HG03354 (cell line): ENCODE data around the gene AMOT.
A peak's percentile ranks its signal among the peaks of the same experiment; 100 is the strongest.
"Not testable (repeated sequence)": the region's sequence is repeated elsewhere in the genome, so short reads cannot be mapped to it uniquely, and the experiment has no call there.

Experiments
- ATAC-seq: cut with Tn5 transposase; IDR thresholded peaks from one replicate; pipeline ENCODE4 v1.9.1; 2021; ENCODE audit warnings: mild to moderate bottlenecking; ENCODE audit not compliant: unreplicated experiment, poor library complexity, severe bottlenecking

The AMOT gene, protein sequence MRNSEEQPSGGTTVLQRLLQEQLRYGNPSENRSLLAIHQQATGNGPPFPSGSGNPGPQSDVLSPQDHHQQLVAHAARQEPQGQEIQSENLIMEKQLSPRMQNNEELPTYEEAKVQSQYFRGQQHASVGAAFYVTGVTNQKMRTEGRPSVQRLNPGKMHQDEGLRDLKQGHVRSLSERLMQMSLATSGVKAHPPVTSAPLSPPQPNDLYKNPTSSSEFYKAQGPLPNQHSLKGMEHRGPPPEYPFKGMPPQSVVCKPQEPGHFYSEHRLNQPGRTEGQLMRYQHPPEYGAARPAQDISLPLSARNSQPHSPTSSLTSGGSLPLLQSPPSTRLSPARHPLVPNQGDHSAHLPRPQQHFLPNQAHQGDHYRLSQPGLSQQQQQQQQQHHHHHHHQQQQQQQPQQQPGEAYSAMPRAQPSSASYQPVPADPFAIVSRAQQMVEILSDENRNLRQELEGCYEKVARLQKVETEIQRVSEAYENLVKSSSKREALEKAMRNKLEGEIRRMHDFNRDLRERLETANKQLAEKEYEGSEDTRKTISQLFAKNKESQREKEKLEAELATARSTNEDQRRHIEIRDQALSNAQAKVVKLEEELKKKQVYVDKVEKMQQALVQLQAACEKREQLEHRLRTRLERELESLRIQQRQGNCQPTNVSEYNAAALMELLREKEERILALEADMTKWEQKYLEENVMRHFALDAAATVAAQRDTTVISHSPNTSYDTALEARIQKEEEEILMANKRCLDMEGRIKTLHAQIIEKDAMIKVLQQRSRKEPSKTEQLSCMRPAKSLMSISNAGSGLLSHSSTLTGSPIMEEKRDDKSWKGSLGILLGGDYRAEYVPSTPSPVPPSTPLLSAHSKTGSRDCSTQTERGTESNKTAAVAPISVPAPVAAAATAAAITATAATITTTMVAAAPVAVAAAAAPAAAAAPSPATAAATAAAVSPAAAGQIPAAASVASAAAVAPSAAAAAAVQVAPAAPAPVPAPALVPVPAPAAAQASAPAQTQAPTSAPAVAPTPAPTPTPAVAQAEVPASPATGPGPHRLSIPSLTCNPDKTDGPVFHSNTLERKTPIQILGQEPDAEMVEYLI

DNA sequence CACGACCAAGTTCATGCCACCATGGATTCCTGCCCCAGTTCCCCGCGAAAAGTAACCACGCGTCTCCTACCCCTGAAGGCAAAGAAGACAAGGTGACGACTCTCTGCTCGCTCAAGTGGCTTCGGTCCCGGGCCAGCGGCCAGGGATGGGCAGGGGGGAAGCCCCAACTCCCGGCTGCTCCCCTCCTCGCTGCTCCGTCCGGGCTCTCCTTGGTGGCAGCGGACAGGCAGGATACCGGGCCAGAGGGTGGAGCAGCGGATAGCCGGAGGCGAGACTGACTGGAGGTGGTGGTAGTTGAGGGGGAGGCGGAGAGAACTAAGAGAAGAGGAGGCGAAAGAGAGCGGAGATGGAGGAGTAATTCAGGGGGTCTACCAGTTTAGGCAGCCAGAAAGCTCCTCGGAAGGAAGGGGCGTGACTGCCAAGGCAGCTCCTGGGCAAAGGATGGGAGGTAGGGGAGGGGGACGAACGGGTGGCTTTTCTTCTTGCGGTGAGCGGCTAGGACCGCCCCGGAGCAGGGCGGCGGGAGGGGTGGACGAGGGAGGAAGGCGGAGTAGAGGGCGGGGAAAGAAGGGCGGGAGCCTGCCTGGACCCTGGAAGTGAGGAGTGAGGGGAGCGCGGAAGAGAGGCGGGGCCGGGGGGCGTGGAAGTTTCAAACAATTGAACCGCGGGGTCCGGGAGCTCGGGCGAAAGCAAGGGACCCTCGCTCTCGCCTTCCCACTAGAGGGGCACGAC lies at the start of gene AMOT:
AMOT (minus strand) TSS at position 450 of the 732 bp plus-strand sequence. CDS start 17,705 bp downstream, outside the sequence.
- ATAC-seq: peak; percentile 66

DNA sequence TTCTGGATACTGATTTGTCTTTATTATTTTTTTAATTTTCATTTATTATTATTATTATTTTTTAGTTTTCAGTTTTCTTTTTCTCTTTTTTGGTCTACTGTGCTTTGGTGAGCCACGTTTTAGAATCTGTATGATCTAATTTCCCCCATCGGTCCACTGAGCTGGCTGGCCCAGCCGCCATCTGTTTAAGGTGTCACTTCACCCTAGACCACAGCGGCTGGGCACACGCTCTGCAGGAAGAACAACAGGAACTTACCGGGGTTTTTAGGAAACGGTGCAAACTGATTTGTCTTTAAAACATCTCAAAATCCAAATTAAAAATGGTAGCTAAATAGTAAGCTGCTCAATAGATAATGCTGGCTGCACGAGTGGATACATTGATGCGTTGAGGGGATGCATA lies 48.8 kb upstream of the AMOT start:
- ATAC-seq: peak; percentile 54

DNA sequence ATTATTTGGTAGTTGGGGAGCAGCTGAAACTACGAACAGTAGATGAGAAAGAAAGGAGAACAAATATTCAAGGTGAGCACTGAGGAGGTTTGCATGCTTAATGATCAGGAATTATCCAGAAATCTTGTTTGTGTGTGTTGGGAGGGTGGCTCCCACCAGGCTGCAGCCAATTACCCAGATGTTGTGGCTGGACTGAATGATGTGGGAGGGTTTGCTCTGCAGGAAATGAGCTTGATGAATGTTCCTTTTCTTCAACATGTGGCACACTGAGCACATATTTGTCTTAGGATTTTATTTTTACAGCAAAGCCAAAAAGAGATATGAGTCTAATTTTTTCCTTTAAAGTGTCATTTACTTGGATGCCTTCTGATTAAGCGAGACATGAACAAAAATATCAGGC lies 48.3 kb upstream of the AMOT start:
- ATAC-seq: no peak

DNA sequence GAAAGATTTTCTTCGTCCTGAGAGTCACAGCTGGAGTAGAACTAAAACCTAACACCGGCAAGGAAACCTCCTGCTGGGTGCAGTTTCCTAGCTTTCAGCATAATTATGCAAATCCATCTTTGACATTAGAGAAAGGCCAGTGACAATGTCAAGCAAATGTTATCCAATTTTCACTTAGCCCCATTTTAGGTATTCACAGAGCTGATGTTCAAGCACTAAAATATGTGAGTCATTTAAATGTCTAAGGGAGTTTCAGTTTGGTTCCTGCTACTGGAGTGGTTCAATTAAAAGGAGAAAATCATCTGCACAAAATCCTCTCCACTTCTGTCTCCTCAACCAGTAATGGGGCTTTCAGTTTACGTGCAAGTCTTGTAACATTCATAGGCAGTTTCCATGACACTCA lies 37.1 kb upstream of the AMOT start:
- ATAC-seq: no peak

DNA sequence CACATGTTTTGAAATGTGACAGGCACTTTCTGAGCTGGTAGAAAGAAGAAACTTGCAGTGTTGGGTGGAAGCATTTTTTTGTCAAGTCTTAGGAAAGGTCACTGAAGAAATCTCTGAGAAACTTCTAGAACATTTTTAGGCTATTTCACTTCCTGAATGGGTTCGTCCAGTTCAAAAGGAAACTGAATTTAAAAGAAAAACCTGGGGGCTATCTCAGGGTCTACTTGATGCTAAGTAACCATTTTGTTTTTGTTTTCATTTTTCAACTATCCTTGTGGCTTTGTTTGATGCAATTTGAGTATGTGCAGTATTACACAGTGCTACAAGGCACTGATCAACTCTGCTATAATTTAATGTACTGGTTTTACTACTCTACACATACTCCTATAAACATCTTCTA lies 34.0 kb upstream of the AMOT start:
- peak; percentile 63 for ATAC-seq

DNA sequence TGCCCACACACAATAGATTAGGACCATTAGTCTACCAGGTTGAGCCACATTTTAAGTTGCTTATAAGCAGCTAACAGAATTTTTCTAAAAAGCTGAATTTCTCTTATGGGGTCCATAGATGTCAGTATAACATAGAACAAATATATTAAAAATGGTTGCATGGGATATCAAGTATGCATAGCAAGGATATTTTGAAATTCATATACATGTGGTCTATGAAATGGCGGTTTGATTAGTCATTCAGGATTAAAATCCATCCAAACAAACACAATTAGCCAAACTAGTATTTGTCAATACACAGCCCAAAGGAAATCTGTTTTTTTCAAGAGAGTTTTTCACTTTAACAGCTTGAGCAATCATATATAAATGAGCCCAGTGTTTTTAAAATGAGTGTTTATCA lies 33.5 kb upstream of the AMOT start:
- ATAC-seq: peak; percentile 43

DNA sequence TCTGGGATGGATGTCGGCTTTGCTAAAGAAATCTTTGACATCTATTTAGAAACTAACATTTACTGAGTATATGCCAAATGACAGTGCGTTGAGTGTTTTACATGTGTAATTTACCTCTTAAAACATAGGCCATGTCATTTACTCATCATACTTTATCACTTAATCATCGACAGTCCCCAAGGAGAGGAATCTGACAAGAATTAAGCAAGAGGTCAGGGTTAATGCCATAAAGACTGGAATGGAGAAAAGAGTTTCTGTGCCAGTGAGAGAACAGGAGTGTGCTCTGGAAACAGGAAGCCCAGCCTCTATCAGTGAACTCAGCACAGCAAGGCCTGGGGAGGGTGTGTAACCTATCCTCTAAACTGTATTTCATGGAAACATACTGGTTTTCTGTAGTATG lies 28.0 kb upstream of the AMOT start:
- ATAC-seq: no peak

DNA sequence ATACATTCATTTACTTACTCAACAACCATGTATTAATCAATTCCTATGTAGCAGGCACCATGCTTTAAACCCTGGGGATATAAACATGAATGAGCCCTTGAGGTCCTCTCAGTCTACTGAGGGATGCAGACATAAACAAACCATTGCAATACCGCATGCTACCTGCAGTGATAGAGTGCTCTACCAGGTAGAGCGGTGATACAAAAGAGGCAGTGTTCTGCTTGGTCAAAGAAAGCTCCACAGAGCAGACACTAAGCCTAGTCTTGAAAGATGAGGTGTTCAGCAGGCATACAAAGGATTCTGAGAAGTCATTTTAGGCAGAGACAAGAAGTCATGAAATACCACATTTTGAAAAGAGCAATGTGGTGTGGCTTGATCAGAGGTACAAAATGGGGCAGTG lies 26.9 kb upstream of the AMOT start:
- peak; percentile 93 for ATAC-seq

DNA sequence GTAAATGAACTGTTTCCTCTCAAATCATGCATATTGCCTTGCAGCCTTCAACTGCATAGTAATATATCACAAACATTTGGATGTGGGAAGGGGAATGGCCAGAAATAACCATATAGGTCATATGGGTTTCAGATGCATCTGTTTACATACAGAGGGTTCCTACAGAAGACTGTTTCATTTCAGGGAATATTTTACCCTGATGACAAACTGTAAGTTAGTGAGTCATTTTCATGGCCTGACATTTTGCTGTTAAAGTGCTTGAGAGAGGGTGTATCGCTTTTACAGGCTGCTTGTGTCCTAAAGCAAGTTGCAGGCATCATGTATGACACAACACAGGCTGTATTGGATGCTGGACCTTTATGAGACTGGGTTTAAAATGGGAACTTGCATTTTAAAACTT lies 25.5 kb upstream of the AMOT start:
- no peak for ATAC-seq

DNA sequence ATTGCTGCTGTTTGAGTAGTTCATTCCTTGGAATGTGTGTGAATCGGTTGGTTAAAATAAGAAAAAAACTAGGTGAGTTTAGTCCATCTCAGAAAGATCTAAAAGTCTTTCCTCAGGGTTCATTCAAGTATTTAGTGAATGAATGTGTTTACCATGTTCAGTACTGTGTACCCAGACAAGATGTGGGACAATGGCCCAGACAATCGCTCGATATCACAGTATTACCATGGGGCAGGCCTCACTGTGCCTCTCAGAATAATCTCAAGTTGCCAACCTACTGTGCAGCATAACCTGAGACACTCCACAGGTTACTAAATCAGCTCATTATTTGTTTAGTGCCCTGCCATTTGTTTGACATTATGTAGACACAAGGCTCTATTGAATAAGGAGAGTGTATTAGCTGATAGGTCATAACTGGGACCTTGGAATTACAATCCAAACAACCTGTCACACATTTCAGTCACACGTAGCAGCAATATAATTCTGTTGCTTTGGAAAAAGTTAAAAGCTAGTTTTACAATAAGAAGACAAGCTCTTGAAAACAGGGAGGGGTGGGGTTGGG lies 24.9 kb upstream of the AMOT start:
- ATAC-seq: no peak

DNA sequence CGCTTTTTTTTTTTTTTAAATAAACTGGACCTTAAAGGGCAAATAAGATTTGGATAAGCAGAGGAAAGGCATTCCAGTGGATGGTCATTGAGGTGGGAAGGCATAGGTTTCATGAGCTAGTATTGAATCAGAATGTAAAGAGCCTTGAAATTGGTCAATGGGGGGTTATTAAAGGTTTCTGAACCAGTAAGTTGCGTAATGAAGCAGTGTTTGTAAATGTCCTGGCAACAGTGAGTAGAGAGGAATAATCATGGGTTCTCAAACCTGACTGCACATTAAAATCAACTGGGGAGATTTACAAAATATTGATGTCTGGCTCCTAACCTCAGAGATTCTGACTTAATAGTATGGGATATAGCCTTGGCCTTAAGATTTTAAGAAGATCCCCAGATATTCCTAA lies 23.2 kb upstream of the AMOT start:
- ATAC-seq: no peak

DNA sequence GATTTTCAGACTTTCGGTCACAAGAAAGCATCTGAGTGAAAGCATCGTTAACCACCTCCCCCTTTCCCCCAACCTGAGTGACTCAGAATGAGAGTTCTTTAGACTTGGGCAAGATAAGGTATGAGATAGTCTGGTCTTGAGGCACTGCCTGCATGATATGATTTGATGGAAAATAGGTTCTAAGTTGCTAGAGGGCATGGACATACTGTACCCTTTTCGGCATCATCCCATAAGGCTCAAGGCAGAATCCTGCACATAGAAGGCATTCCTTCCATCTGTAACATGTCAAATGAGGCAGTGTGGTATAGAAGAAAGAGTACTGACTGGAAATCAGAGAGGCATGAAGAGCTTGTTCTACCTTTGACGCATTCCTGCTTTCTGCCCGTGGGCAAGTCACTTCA lies 16.8 kb upstream of the AMOT start:
- ATAC-seq: no peak

DNA sequence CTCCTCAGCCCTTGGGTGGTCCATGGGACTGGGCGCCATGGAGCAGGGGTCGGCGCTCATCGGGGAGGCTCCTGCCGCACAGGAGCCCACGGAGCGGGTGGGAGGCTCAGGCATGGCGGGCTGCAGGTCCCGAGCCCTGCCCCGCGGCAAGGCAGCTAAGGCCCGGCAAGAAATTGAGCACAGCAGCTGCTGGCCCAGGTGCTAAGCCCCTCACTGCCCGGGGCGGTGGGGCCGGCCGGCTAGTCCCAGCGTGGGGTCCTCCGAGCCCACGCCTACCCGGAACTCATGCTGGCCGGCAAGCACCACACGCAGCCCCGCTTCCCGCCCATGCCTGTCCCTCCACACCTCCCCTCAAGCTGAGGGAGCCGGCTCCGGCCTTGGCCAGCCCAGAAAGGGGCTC lies 14.3 kb upstream of the AMOT start:
- ATAC-seq: not testable (repeated sequence)

DNA sequence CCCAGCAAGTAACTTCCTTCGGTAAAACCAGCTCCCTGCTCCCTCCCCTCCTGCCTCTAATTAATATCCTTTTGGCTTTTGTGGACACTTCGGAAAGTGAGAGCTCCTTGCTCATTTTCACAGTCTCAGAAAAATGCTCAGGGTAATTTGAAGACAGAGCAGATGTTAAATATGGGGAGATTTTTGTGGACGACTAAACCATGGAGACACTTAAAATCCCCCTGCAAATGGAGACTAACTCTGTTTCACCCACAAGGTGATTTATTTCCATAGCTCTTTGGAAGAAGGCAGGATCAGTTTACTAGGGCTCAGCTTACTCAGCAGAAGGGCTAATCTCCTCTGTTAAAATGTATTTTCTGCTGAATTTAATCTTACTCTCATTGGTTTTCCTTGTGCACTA lies 12.2 kb upstream of the AMOT start:
- ATAC-seq: no peak

DNA sequence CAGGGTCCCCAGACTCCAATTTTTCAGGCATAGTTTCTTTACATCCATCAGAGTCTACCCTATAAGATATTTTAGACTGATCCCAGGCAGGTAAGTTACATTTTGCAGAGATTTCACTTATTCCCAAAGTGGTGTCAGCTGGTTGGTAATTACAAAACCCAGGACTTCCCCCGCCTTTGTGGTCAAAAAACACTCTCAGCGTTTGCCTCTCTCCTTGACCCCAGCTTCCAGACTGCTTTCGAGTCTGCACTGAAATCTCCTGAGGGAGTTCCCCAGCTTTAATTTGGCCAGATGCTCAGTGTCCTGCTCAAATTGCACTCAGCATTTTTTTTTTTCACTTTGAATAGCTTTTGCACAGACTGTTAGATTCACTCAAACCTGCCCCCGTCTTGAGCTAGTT lies 11.2 kb upstream of the AMOT start:
- peak; percentile 60 for ATAC-seq

DNA sequence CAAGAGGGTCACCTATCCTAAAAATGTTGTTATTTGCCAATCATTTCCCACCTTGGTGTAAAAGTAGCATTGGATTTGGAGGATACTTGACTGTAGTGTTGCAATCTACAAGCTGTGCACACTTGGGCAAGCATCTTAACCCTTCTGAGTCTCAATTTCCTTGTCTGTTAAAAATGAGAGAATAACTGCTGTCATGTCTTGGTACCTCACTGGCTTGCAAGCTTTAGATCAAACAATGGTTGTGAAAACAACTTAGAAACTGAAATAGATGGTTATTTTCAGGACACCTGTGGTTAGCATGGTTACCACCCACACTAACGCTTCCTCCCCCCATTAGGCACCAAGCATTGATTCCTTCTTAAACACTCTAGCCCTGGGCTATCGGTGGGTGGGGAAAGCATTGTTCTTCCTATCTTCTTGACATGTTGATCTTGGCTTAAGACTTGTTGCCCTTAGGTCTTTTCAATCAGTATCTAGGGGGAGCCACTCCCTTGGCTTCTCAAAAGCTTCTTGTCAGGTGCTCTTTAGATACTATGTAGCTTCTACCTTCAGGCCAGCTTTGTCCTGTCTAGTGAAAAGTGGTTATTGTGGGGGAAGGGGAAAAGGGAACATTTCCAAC lies 10.6 kb upstream of the AMOT start:
- ATAC-seq: peak; percentile 84

DNA sequence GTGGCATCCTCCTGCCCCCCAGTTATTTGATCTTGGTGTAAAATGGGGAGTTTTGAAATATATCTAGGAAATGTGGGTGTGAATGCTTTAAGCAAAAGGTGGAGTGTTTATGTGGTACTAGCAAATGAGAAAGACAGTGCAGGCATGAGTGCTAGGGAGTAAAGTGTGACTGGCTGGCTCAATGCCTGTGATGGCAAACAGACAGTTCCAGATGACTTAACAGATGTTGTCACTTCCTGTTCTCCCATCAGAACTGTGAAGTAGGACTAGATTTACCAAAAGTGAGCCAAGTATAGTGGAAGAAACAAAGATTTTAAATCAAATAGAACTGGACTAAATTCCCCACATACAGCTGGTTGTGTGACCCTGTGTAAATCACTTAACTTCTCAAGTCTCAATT lies 8.4 kb upstream of the AMOT start:
- ATAC-seq: peak; percentile 20

DNA sequence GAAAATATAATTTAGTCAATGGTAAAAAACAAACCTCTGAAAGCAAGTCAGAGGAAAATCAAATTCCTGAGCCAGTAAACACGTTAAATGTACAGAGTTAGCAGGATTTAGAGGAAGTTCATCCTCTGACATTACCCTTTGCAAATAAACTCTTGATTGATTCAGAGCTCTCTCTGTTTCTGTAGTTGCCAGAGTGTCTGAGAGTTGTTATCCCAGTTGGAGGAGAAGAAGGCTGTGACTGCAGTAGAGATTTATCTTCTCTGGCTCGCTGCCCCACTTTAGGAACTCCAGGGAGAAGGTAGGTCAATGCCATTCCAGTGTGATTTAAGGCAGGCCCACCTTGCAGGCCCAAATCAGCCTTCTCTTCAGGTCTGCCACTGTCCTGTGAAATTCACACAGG lies 6.2 kb upstream of the AMOT start:
- no peak for ATAC-seq

DNA sequence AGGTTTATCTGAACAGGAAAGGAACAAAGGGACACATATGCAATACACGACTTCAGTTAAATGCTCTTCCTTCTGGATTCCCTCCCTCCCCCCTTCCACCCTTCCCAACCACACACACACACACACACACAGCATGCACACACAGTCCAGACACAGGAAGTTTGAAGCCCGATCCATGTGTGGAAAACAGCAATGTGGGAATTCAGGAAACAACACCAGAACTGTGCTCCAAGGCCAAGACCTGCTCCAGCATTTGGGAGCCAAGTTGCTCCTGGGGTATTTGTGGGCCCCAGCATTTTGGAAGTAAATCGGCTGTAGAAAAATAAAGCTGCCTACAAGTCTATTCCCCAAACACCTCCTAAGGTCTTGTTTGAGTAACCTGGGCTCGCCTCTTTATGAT lies 5.6 kb upstream of the AMOT start:
- no peak for ATAC-seq
